ENCODE data around the gene P4HB.

The P4HB gene

DNA sequence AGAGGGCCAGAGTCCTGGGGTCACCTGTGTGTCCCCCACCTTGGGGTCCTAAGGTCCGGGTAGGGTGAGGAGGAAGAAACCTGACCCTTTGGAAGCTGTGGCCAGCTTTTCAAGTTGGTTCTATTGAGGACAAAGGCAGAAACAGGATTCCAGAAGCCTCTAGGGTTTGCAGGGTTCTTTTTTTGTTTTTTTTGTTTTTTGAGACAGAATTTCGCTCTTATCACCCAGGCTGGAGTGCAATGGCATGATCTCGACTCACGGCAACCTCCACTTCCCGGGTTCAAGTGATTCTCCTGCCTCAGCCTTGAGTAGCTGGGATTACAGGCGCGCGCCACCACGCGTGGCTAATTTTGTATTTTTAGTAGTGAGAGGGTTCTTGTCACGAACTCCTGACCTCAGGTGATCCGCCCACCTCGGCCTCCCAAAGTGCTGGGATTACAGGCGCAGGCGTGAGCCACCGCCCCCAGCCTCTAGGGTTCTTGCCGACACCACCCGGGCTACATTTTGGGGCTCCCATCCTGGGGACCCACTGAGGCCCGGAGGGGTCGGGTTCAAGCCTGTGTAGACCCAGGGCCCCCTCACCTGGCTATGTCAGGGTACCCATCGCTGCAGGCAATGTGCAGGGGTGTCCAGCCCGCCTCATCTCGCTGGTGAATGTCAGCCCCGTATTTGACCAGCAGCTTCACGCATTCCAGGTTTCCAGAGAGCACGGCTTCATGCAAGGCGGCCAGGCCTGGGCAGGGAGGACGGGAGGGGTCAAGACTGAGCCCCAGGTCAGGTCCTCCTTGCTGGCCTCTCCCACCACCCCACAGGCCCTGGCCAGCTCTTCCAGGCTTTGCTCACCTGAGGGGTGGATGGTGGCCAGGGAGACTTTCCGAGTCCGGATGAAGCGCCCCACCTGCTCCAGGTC lies 26.2 kb downstream of the P4HB start:
- TF ChIP-seq ZNF565 (CRISPR knock-in tag; conservative IDR thresholded peaks at IDR 0.05; ENCODE audit: low read depth) (no peak), RARB (CRISPR knock-in tag; IDR thresholded peaks at IDR 0.05) (no peak), ZC3H10 (CRISPR knock-in tag; IDR thresholded peaks at IDR 0.05) (no peak), ESRRG (CRISPR knock-in tag; IDR thresholded peaks at IDR 0.05) (no peak), OSR1 (CRISPR knock-in tag; IDR thresholded peaks at IDR 0.05) (no peak), PPARA (CRISPR knock-in tag; IDR thresholded peaks at IDR 0.05; ENCODE audit: borderline replicate concordance) (no peak), ZFP30 (CRISPR knock-in tag; IDR thresholded peaks at IDR 0.05) (no peak), CREB5 (CRISPR knock-in tag; IDR thresholded peaks at IDR 0.05; ENCODE audit: low read depth) (no peak), ARNTL (CRISPR knock-in tag; IDR thresholded peaks at IDR 0.05; ENCODE audit: borderline replicate concordance, low read depth) (no peak), ISL1 (CRISPR knock-in tag; IDR thresholded peaks at IDR 0.05) (no peak)
- TF ChIP-seq, protein P1, sequence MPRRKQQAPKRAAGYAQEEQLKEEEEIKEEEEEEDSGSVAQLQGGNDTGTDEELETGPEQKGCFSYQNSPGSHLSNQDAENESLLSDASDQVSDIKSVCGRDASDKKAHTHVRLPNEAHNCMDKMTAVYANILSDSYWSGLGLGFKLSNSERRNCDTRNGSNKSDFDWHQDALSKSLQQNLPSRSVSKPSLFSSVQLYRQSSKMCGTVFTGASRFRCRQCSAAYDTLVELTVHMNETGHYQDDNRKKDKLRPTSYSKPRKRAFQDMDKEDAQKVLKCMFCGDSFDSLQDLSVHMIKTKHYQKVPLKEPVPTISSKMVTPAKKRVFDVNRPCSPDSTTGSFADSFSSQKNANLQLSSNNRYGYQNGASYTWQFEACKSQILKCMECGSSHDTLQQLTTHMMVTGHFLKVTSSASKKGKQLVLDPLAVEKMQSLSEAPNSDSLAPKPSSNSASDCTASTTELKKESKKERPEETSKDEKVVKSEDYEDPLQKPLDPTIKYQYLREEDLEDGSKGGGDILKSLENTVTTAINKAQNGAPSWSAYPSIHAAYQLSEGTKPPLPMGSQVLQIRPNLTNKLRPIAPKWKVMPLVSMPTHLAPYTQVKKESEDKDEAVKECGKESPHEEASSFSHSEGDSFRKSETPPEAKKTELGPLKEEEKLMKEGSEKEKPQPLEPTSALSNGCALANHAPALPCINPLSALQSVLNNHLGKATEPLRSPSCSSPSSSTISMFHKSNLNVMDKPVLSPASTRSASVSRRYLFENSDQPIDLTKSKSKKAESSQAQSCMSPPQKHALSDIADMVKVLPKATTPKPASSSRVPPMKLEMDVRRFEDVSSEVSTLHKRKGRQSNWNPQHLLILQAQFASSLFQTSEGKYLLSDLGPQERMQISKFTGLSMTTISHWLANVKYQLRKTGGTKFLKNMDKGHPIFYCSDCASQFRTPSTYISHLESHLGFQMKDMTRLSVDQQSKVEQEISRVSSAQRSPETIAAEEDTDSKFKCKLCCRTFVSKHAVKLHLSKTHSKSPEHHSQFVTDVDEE (CRISPR knock-in tag; IDR thresholded peaks at IDR 0.05) = no peak
- TF ChIP-seq, protein P2, sequence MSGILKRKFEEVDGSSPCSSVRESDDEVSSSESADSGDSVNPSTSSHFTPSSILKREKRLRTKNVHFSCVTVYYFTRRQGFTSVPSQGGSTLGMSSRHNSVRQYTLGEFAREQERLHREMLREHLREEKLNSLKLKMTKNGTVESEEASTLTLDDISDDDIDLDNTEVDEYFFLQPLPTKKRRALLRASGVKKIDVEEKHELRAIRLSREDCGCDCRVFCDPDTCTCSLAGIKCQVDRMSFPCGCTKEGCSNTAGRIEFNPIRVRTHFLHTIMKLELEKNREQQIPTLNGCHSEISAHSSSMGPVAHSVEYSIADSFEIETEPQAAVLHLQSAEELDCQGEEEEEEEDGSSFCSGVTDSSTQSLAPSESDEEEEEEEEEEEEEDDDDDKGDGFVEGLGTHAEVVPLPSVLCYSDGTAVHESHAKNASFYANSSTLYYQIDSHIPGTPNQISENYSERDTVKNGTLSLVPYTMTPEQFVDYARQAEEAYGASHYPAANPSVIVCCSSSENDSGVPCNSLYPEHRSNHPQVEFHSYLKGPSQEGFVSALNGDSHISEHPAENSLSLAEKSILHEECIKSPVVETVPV (CRISPR knock-in tag; IDR thresholded peaks at IDR 0.05) = no peak
- TF ChIP-seq, protein P3, sequence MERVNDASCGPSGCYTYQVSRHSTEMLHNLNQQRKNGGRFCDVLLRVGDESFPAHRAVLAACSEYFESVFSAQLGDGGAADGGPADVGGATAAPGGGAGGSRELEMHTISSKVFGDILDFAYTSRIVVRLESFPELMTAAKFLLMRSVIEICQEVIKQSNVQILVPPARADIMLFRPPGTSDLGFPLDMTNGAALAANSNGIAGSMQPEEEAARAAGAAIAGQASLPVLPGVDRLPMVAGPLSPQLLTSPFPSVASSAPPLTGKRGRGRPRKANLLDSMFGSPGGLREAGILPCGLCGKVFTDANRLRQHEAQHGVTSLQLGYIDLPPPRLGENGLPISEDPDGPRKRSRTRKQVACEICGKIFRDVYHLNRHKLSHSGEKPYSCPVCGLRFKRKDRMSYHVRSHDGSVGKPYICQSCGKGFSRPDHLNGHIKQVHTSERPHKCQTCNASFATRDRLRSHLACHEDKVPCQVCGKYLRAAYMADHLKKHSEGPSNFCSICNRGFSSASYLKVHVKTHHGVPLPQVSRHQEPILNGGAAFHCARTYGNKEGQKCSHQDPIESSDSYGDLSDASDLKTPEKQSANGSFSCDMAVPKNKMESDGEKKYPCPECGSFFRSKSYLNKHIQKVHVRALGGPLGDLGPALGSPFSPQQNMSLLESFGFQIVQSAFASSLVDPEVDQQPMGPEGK (CRISPR knock-in tag; IDR thresholded peaks at IDR 0.05; ENCODE audit: borderline replicate concordance) = no peak
- ATAC-seq = no peak

DNA sequence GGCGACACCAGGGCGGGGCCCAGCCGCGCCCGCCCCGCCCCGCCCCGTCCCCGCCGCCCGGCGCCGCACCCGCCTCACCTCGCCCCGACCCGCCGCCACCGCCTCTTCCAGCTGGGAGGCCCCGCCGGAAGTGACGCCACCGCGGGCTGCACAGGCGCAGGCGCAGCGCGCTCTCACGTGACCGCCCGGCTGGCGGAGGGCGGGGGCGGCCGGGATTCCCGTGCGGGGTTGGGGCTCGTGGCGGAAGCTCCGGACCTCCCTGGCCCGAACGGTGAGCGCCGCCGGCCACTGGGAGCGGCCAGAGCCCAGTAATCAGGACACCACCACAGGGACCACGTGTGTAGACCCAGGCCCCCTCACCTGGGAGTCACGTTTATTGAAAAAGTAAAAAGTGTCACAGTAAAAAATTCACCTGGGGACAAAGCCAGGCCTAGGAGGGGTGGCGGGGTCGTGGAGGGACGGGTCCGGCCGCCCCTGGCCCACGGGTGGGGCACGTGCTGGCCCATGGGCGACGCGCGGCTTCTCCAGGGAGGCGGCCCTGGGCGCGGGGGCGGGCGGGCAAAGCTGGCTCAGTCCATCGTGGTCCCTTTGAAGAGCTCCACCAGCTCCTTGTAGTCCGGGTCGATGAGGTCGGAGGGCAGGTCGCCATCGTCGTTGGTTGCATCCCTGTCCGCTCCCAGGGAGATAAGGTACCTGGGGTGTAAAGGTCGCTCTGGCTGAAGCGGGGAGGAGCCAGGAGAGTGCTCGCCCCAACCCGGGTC lies 27.0 kb downstream of the P4HB start, which contains the start of gene MCRIP1:
Gene MCRIP1, minus strand, starts transcription at position 132 of the 761 bp plus-strand sequence. CDS start 8,785 bp downstream, outside the sequence.
- peak; percentile 83 for ATAC-seq
- TF ChIP-seq ZNF565 (CRISPR knock-in tag; conservative IDR thresholded peaks at IDR 0.05; ENCODE audit: low read depth) (0 out of 2 replicates have a peak, but pooled peaks have one; percentile 45), TCF4 (CRISPR knock-in tag; IDR thresholded peaks at IDR 0.05; ENCODE audit: borderline replicate concordance) (no peak), ARNTL (CRISPR knock-in tag; IDR thresholded peaks at IDR 0.05; ENCODE audit: borderline replicate concordance, low read depth) (no peak), ESRRG (CRISPR knock-in tag; IDR thresholded peaks at IDR 0.05) (no peak), ZFP3 (CRISPR knock-in tag; IDR thresholded peaks at IDR 0.05) (peak; percentile 77; the same call in 1 of the 2 replicates), GLIS3 (CRISPR knock-in tag; IDR thresholded peaks at IDR 0.05) (peak; percentile 65; the same call in 1 of the 2 replicates), BACH2 (CRISPR knock-in tag; IDR thresholded peaks at IDR 0.05; ENCODE audit: borderline replicate concordance) (no peak), OSR1 (CRISPR knock-in tag; IDR thresholded peaks at IDR 0.05) (no peak), ZNF70 (CRISPR knock-in tag; IDR thresholded peaks at IDR 0.05) (no peak), PPARA (CRISPR knock-in tag; IDR thresholded peaks at IDR 0.05; ENCODE audit: borderline replicate concordance) (no peak), ZFP30 (CRISPR knock-in tag; IDR thresholded peaks at IDR 0.05) (no peak), SNAI2 (CRISPR knock-in tag; IDR thresholded peaks at IDR 0.05) (no peak), RARB (CRISPR knock-in tag; IDR thresholded peaks at IDR 0.05) (no peak), ZNF8 (CRISPR knock-in tag; IDR thresholded peaks at IDR 0.05) (no peak), CSDC2 (CRISPR knock-in tag; IDR thresholded peaks at IDR 0.05) (peak; percentile 32), ISL1 (CRISPR knock-in tag; IDR thresholded peaks at IDR 0.05) (no peak)
- TF ChIP-seq, protein P4, sequence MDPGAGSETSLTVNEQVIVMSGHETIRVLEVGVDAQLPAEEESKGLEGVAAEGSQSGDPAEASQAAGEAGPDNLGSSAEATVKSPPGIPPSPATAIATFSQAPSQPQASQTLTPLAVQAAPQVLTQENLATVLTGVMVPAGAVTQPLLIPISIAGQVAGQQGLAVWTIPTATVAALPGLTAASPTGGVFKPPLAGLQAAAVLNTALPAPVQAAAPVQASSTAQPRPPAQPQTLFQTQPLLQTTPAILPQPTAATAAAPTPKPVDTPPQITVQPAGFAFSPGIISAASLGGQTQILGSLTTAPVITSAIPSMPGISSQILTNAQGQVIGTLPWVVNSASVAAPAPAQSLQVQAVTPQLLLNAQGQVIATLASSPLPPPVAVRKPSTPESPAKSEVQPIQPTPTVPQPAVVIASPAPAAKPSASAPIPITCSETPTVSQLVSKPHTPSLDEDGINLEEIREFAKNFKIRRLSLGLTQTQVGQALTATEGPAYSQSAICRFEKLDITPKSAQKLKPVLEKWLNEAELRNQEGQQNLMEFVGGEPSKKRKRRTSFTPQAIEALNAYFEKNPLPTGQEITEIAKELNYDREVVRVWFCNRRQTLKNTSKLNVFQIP (CRISPR knock-in tag; IDR thresholded peaks at IDR 0.05; ENCODE audit: borderline replicate concordance, low read depth) = no peak
- TF ChIP-seq, protein P3 (CRISPR knock-in tag; IDR thresholded peaks at IDR 0.05; ENCODE audit: borderline replicate concordance) = 0 out of 2 replicates have a peak, but pooled peaks have one; percentile 11
- TF ChIP-seq, protein P1 (CRISPR knock-in tag; IDR thresholded peaks at IDR 0.05) = no peak

All from SK-N-SH treated with all-trans-retinoic acid at 6 μM for 48 hours (cell line).